Transverse colon (tissue), 4 donors: Measurements from ENCODE around the gene PVALB. TPM values are rescaled to one million over a fixed set of nuclear protein-coding genes. Genes with fewer than 3 reads are reported as not detected.

Source experiments
- DNase-seq: peaks from one replicate; pipeline ENCODE4 v3.0.0-alpha.2; 2019
- H3K27ac ChIP-seq, 4 donors: fragments of 200-600 bp; sonication (generic); 2 replicates each; pipeline ENCODE4 v1.5.1; 2016 to 2018; ENCODE audit warnings: inconsistent platforms in 4 of 4
- H3K27me3 ChIP-seq: fragments of 200-600 bp; sonication (generic); 2 replicates; pipeline ENCODE4 v1.5.1; 2017; ENCODE audit warnings: inconsistent platforms
- H3K36me3 ChIP-seq, 4 donors: fragments of 200-600 bp; sonication (generic); 2 replicates each; pipeline ENCODE4 v1.5.1; 2017 to 2019; ENCODE audit warnings: inconsistent platforms in 4 of 4
- H3K4me1 ChIP-seq, 4 donors: fragments of 200-600 bp; sonication (generic); 2 replicates each; pipeline ENCODE4 v1.5.1; 2017 to 2020; ENCODE audit warnings: inconsistent platforms in 4 of 4
- H3K4me3 ChIP-seq, 4 donors: fragments of 200-600 bp; sonication (generic); 1 replicate in 1 of 4; 2 replicates in 3 of 4; pipeline versions ENCODE4 v1.5.1 to v1.6.1; 2017 to 2019; ENCODE audit warnings: inconsistent platforms in 4 of 4
- H3K9me3 ChIP-seq, 2 donors: fragments of 200-600 bp; sonication (generic); 2 replicates each; pipeline ENCODE4 v1.5.1; 2017 to 2019; ENCODE audit warnings: inconsistent platforms in 2 of 2
- CTCF ChIP-seq, 5 experiments: fragments of 200-600 bp in 3 of 5; fragments of 450-650 bp in 2 of 5; sonication (generic) in 3 of 5; IDR thresholded peaks; 1 replicate in 2 of 5; 2 replicates in 3 of 5; pipeline ENCODE4 v1.5.1; 2016 to 2017; ENCODE audit warnings: antibody characterized with exemption in 5 of 5, inconsistent platforms in 3 of 5, mild to moderate bottlenecking in 2 of 5, moderate library complexity in 1 of 5
- EP300 ChIP-seq: sonication (generic); formaldehyde crosslinking; IDR thresholded peaks from one replicate; pipeline ENCODE4 v1.6.1; 2017; ENCODE audit warnings: antibody characterized with exemption, low read depth
- POLR2A ChIP-seq: fragments of 450-650 bp; IDR thresholded peaks from one replicate; pipeline ENCODE4 v1.6.1; 2016; ENCODE audit warnings: antibody characterized with exemption, mild to moderate bottlenecking, moderate library complexity
- POLR2AphosphoS5 ChIP-seq, 3 donors: sonication (generic); formaldehyde crosslinking; IDR thresholded peaks; one replicate each; pipeline ENCODE4 v1.6.1; 2016; ENCODE audit warnings: antibody characterized with exemption in 3 of 3
- WGBS, 2 donors: methylation state at CpG; one replicate each; pipeline ENCODE4 v1.1.5; 2018; ENCODE audit warnings: low coverage in 1 of 2; 5-methylcytosine and 5-hydroxymethylcytosine counted together
- in situ Hi-C, 4 donors: fragments of 200-750 bp; cut with MboI; loops; one replicate each; pipeline versions ENCODE4 v1.15.0 to v1.15.1; 2017; ENCODE audit warnings: low sequenced_read_pairs in 3 of 4, low pct_ligation_motif_present in 1 of 4, low pct_unique_long_range_greater_than_20kb in 1 of 4
- intact Hi-C: fragments of 100-400 bp; cut with DNase I; formaldehyde crosslinking; loops from one replicate; pipeline ENCODE4 v1.15.1; 2023; ENCODE audit warnings: low total_unique reads
- total RNA-seq, 4 donors: library from RNA; depleted of rRNA; stranded (reverse); fragments of >200 nt; gene quantifications; one replicate each; pipeline ENCODE4 v1.1.0, GENCODE V29; 2016

PVALB gene
- total RNA-seq, 4 donors from 2014 or later = 2.7 TPM; not detected in 3

GRCh38 chr22:36863281-36863680 lies 46.4 kb upstream of the PVALB start:
- Histone ChIP-seq H3K9me3 (no peaks in the 10 kb centered on the region), H3K27ac (peak overlapping the region; percentile 40 to 81 (median 74)), H3K4me3 (no peak overlapping the region), H3K4me1 (no peaks in the 10 kb centered on the region), H3K27me3 (no peaks in the 10 kb centered on the region), H3K36me3 (no peaks in the 10 kb centered on the region)
- WGBS, 2 donors = 77% methylated on average over 11 of the region's 11 CpGs; no CpG with 5 or more reads in 1 of the 2 donors
- TF ChIP-seq POLR2A = no peak
- no peak for TF ChIP-seq EP300
- no peak for TF ChIP-seq POLR2AphosphoS5 (IDR thresholded peaks at IDR 0.05)
- no peak for TF ChIP-seq CTCF (IDR thresholded peaks at IDR 0.05)
- in situ Hi-C loops = loop anchor here in 2 of 4 donors (10.0 to 25.0 kb wide), 3 partner anchors 112 to 326 kb away; partner anchors contain the start of gene EIF3D (in 2 of the 2)
- intact Hi-C loops = no loop called here
- no peak for DNase-seq

- no peaks in the 10 kb centered on the region for H3K9me3 ChIP-seq
- H3K27ac ChIP-seq = peak overlapping the region; percentile 47 to 81 (median 74)
- no peak for TF ChIP-seq EP300
- peak in 1 of 3 donors; percentile 46 for TF ChIP-seq POLR2AphosphoS5 (IDR thresholded peaks at IDR 0.05)
- intact Hi-C loops = no loop called here
- no peaks in the 10 kb centered on the region for H3K36me3 ChIP-seq
- H3K4me3 ChIP-seq = peak overlapping the region in 1 of 4 donors; percentile 28
- peak; percentile 66 for DNase-seq
- WGBS, 2 donors = 80% methylated on average over 20 of the region's 26 CpGs; no CpG with 5 or more reads in 1 of the 2 donors
- no peaks in the 10 kb centered on the region for H3K4me1 ChIP-seq
- in situ Hi-C loops = loop anchor here in 2 of 4 donors (10.0 to 25.0 kb wide), 3 partner anchors 112 to 325 kb away; partner anchors contain the start of gene EIF3D (in 2 of the 2)
- H3K27me3 ChIP-seq = no peaks in the 10 kb centered on the region
These were observed 45.7 kb upstream of the PVALB start for GRCh38 chr22:36862251-36863242.

GRCh38 chr22:36860821-36861659 lies 44.2 kb upstream of the PVALB start, which contains the start of gene NCF4:
NCF4 (plus strand) TSS chr22:36861006; CDS start chr22:36861172, 166 bp downstream.
- intact Hi-C loops (no loop called here), in situ Hi-C loops (loop anchor here in 2 of 4 donors (10.0 to 25.0 kb wide), 3 partner anchors 114 to 324 kb away; partner anchors contain the start of gene EIF3D (in 2 of the 2))
- DNase-seq = peak; percentile 77
- 49 to 72% methylated on average over 2 to 15 of the region's 17 CpGs for WGBS, 2 donors
- no peaks in the 10 kb centered on the region for H3K9me3 ChIP-seq
- no peaks in the 10 kb centered on the region for H3K36me3 ChIP-seq
- H3K27me3 ChIP-seq = no peaks in the 10 kb centered on the region
- H3K27ac ChIP-seq = peak within 1 kb of the TSS; percentile 47 to 81 (median 74)
- TF ChIP-seq POLR2A (peak; percentile 57), POLR2AphosphoS5 (IDR thresholded peaks at IDR 0.05) (peak in 2 of 3 donors; percentile 31 to 61), CTCF (IDR thresholded peaks at IDR 0.05) (no peak), EP300 (no peak)
- H3K4me1 ChIP-seq = peaks cover 0 to 4% (median 0%) of the 10 kb centered on the region in 4 donors
- peak within 1 kb of the TSS in 1 of 4 donors; percentile 28 for H3K4me3 ChIP-seq

- no peak overlapping the region for H3K4me3 ChIP-seq
- no peaks in the 10 kb centered on the region for H3K9me3 ChIP-seq
- TF ChIP-seq POLR2AphosphoS5 (IDR thresholded peaks at IDR 0.05) (no peak), CTCF (IDR thresholded peaks at IDR 0.05) (no peak), POLR2A (no peak), EP300 (no peak)
- DNase-seq = no peak
- WGBS, 2 donors = 100% methylated on average over 2 of the region's 2 CpGs; no CpG with 5 or more reads in 1 of the 2 donors
- peak overlapping the region; percentile 20 to 81 (median 74) for H3K27ac ChIP-seq
- H3K27me3 ChIP-seq = no peaks in the 10 kb centered on the region
- in situ Hi-C loops (loop anchor here in 2 of 4 donors (10.0 to 25.0 kb wide), 3 partner anchors 114 to 323 kb away; partner anchors contain the start of gene EIF3D (in 2 of the 2)), intact Hi-C loops (no loop called here)
- H3K36me3 ChIP-seq = no peaks in the 10 kb centered on the region
- peaks cover 0 to 6% (median 0%) of the 10 kb centered on the region in 4 donors for H3K4me1 ChIP-seq
These were observed 43.6 kb upstream of the PVALB start for GRCh38 chr22:36860438-36860820.
